ENCODE results near the gene TUBA4B. TPM values are rescaled to one million over a fixed set of nuclear protein-coding genes. Genes with fewer than 3 reads are reported as not detected.

TUBA4B gene
- total RNA-seq, 4 donors from 2014 or later: not detected

GRCh38 chr2:219291910-219292490 lies 39.0 kb downstream of the TUBA4B start:
- peak in 1 of 3 donors; percentile 40 for DNase-seq
- Histone ChIP-seq H3K27ac (no peak overlapping the region), H3K9me3 (no peaks in the 10 kb centered on the region), H3K4me1 (peaks cover 0 to 13% (median 0%) of the 10 kb centered on the region in 4 donors), H3K4me3 (no peak overlapping the region), H3K27me3 (no peaks in the 10 kb centered on the region), H3K36me3 (no peaks in the 10 kb centered on the region)
- TF ChIP-seq POLR2A (IDR thresholded peaks at IDR 0.05): no peak
- TF ChIP-seq, protein P1, sequence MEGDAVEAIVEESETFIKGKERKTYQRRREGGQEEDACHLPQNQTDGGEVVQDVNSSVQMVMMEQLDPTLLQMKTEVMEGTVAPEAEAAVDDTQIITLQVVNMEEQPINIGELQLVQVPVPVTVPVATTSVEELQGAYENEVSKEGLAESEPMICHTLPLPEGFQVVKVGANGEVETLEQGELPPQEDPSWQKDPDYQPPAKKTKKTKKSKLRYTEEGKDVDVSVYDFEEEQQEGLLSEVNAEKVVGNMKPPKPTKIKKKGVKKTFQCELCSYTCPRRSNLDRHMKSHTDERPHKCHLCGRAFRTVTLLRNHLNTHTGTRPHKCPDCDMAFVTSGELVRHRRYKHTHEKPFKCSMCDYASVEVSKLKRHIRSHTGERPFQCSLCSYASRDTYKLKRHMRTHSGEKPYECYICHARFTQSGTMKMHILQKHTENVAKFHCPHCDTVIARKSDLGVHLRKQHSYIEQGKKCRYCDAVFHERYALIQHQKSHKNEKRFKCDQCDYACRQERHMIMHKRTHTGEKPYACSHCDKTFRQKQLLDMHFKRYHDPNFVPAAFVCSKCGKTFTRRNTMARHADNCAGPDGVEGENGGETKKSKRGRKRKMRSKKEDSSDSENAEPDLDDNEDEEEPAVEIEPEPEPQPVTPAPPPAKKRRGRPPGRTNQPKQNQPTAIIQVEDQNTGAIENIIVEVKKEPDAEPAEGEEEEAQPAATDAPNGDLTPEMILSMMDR (IDR thresholded peaks at IDR 0.05): no peak

DNA sequence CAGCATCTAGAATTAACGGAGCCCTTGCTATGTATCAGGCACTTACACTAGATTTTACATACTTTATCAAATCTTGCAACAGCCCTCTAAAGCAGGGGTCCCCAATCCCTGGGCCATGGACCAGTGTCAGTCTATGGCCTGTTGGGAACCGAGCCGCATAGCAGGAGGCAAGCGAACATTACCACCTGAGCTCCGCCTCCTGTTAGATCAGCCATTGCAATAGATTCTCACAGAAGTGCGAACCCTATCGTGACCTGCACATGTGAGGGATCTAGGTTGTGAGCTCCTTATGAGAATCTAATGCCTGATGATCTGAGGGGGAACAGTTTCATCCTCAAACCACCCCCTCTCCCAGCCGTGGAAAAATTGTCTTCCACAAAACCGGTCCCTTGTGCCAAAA lies 39.6 kb downstream of the TUBA4B start:
- no peak overlapping the region for H3K4me3 ChIP-seq
- H3K36me3 ChIP-seq: no peaks in the 10 kb centered on the region
- no peaks in the 10 kb centered on the region for H3K9me3 ChIP-seq
- H3K4me1 ChIP-seq: peaks cover 0 to 13% (median 0%) of the 10 kb centered on the region in 4 donors
- no peak for TF ChIP-seq POLR2A (IDR thresholded peaks at IDR 0.05)
- TF ChIP-seq, protein P1 (IDR thresholded peaks at IDR 0.05): no peak
- peak in 1 of 3 donors; percentile 25 for DNase-seq
- H3K27me3 ChIP-seq: no peaks in the 10 kb centered on the region
- no peak overlapping the region for H3K27ac ChIP-seq

DNA sequence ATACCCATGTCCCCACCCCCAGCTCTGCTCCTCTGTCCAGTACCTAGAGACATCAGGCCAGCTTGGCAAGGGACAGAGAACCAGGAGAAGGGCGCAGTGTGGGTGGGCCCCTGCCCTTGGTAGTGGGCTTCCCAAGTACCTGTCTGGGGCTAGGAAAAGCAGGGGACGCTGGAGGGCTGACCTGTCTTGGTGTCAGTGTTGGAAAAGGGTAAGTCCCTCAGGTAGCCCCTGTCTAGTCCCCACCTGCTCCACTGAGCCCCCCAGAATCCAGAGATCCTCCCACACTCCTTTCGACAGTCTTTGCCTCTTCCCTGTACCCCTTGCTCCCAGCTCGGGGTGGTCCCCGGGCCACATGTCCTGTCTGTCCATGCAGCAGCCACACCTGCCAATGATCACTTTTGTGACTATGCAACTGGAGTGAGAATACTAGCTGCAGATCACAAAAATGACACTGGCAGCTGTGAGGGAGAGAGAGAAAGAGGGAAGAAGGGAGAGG lies 40.7 kb downstream of the TUBA4B start:
- peak in 1 of 3 donors; percentile 33 for DNase-seq
- no peak for TF ChIP-seq POLR2A (IDR thresholded peaks at IDR 0.05)
- TF ChIP-seq, protein P1 (IDR thresholded peaks at IDR 0.05): no peak
- H3K27ac ChIP-seq: no peak overlapping the region
- no peaks in the 10 kb centered on the region for H3K36me3 ChIP-seq
- H3K4me3 ChIP-seq: no peak overlapping the region
- no peaks in the 10 kb centered on the region for H3K27me3 ChIP-seq
- no peaks in the 10 kb centered on the region for H3K9me3 ChIP-seq
- H3K4me1 ChIP-seq: peaks cover 0 to 13% (median 0%) of the 10 kb centered on the region in 4 donors

- Histone ChIP-seq H3K27ac (peak overlapping the region; percentile 52 to 78 (median 64)), H3K4me3 (peak overlapping the region; percentile 38 to 72 (median 56)), H3K36me3 (no peaks in the 10 kb centered on the region), H3K4me1 (peaks cover 0 to 6% (median 0%) of the 10 kb centered on the region in 4 donors), H3K27me3 (no peaks in the 10 kb centered on the region), H3K9me3 (no peaks in the 10 kb centered on the region)
- DNase-seq: peak; percentile 87 to 94 (median 94)
- TF ChIP-seq, protein P1 (IDR thresholded peaks at IDR 0.05): peak; percentile 99 to 100 (median 100)
- TF ChIP-seq POLR2A (IDR thresholded peaks at IDR 0.05): peak in 1 of 2 donors; percentile 29
These were observed 41.6 kb downstream of the TUBA4B start for GRCh38 chr2:219294356-219295351.

DNA sequence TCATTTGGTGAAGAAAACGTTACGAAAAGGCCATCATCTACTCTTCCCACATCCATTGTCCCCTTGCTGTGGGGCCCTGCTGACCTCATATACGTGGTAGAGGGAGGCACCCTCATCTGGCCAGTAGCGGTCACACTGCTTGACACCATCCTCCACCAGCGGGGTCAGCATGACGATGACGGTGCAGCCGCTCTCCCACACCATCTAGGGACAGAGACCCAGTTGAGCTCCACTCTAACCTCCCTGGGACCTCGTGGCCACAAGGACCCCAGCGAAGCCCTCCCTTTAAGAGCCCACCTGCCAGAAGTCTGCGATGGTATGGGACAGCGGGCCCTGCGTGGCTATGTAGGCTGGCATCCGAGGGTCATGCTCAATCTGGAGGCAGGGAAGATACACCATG lies 43.1 kb downstream of the TUBA4B start:
- Histone ChIP-seq H3K27ac (no peak overlapping the region), H3K4me1 (peaks cover 0 to 4% (median 0%) of the 10 kb centered on the region in 4 donors), H3K4me3 (no peak overlapping the region), H3K36me3 (no peaks in the 10 kb centered on the region), H3K9me3 (no peaks in the 10 kb centered on the region), H3K27me3 (no peaks in the 10 kb centered on the region)
- no peak for DNase-seq
- TF ChIP-seq POLR2A (IDR thresholded peaks at IDR 0.05): no peak
- TF ChIP-seq, protein P1 (IDR thresholded peaks at IDR 0.05): no peak
